NT2/D1 (cell line): ENCODE measurements around the gene JCAD.

Source experiments
- SUZ12 ChIP-seq: IDR thresholded peaks from 2 replicates; pipeline ENCODE4 v1.6.1; 2011; ENCODE audit not compliant: insufficient read length, insufficient read depth; ENCODE audit errors: extremely low read depth
- YY1 ChIP-seq: IDR thresholded peaks from 2 replicates; pipeline ENCODE4 v1.6.1; 2011; ENCODE audit not compliant: insufficient read length, insufficient read depth
- ZNF274 ChIP-seq: IDR thresholded peaks from 2 replicates; pipeline ENCODE4 v1.6.1; 2011; ENCODE audit warnings: mild to moderate bottlenecking, low read depth, low read length

DNA sequence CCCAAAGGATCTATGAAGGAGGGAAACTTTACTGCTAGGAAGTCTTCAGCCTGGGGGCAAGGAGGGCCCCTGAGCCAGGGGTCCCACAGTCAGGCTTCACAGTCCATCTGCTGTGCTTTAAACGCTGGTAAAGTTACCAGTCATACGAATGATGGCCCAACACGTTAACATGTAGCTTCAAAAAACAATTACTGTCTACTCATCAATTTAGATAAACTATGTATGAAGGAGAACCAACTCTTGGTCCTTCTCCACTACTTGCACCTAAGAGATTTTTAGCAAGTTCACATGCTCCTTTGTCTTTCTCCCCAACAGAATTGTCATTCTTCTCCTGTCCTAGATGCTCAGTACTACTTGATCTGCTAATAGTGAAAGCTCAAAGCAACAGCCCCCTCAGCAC lies 16.6 kb downstream of the JCAD start:
- TF ChIP-seq ZNF274 (no peak), YY1 (no peak), SUZ12 (no peak)
